GM21515 (cell line): ENCODE data around the gene CAPN5.

Source experiments
- ATAC-seq: cut with Tn5 transposase; IDR thresholded peaks from one replicate; pipeline ENCODE4 v1.9.1; 2021; ENCODE audit not compliant: unreplicated experiment

CAPN5 gene

GRCh38 chr11:77114089-77114463 lies 47.3 kb downstream of the CAPN5 start:
- ATAC-seq, result no peak

DNA sequence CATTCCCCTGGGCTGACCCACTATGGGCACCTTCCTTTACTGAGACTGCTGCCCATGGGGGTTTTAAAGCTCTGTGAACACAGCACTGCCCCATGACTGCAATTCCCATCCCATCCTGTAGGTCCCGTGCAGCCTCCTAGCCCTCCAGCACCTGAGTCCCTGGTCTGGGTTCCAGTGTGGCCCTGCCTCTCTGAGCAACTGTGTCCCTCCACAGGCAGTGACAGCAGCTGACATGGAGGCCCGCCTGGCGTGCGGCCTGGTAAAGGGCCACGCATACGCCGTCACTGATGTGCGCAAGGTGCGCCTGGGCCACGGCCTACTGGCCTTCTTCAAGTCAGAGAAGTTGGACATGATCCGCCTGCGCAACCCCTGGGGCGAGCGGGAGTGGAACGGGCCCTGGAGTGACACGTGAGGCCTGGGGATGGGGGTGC lies 48.4 kb downstream of the CAPN5 start:
- ATAC-seq, result no peak

GRCh38 chr11:77115956-77116355 lies 49.2 kb downstream of the CAPN5 start:
- ATAC-seq, result no peak

GRCh38 chr11:77117492-77117891 lies 50.7 kb downstream of the CAPN5 start:
- ATAC-seq, result no peak

GRCh38 chr11:77118086-77118485 lies 51.3 kb downstream of the CAPN5 start:
- ATAC-seq, result no peak

- ATAC-seq, result no peak
These were observed 52.2 kb downstream of the CAPN5 start for GRCh38 chr11:77118971-77119370.

DNA sequence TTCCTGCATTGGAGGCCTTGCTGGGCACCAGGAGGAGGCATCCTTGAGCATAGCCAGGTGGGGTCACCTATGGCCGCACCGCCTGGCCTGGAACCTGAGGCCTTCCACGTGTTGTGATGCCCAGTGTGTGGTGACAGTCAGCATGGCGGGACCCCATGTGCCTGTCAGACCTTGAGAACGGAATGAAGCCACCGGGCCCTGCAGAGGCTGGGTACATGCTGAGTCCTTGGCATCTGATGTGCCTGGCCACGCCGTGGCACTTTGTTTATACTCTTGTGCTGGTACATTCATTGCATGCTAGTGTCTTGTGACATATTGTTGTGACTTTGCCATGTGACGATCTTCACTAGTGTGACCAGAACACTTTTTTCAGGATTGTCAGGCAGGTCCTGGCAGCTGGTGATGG lies 52.8 kb downstream of the CAPN5 start:
- ATAC-seq, result no peak

DNA sequence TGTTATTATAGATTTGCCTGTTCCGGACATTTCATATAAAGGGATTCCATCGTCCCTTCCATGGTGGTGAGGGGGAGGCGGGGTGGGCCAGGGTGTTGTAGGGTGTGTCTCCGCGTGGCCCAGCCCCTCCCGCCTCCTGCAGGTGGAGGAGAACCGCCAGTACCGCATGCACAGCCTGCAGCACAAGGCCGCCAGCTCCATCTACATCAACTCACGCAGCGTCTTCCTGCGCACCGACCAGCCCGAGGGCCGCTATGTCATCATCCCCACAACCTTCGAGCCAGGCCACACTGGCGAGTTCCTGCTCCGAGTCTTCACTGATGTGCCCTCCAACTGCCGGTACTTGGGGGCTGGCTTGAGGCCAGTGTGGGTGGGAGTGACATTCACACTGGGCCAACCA lies 53.8 kb downstream of the CAPN5 start:
- ATAC-seq, result no peak

DNA sequence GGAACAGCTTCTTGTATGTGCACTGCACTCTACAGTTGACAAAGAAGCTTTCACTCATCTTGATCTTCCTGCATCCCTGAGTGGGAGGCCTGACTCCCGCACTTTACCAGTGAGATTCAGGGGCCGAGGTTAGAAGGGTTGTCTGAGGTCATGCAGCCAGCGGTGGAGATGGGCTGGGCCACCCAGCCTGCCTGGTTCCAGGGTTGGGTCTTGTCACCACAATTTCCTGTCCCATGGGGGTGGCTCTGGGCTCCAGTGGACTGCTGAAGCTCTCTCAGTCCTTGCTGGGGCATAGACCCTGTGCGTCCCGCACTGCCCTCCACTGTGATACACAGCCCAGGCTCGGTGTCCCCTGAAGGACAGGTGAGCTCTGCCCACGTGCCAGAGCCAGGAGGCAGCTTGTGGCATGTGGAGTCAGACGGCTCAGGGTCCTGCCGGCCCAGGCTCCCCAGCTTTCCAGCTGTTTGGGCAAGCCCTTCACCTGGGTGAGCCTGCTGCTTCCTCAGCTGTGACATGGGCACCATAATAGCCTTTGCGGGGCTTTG lies 54.4 kb downstream of the CAPN5 start:
- no peak for ATAC-seq

- ATAC-seq, result no peak
These were observed 55.3 kb downstream of the CAPN5 start for GRCh38 chr11:77121876-77122575.

DNA sequence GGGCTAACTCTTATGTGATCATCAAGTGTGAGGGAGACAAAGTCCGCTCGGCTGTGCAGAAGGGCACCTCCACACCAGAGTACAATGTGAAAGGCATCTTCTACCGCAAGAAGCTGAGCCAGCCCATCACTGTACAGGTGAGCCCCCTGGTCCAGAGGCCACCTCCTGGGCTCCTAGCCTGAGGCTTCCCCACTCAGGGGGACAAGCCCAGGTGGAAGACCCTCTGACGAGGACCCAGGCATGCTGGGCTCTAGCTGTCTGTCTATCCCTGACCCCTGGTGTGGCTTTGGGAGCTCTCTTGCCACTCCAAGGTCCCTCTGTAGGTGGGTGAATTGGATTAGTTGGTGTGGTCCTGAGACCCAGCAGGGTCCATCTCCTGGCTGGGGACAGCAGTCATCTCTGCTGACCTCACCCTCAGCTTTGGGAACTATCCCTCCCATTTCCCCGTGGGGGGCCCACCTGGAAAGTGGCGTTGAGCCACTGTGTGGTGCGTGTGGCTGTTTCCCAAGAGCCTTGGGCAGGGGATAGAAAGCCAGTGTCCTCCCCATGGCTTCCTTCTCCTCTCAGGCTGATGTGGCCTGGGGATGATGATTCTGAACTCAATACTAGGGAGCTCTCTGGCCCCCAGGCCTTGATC lies 55.9 kb downstream of the CAPN5 start:
- ATAC-seq, result no peak

- ATAC-seq, result no peak
These were observed 56.8 kb downstream of the CAPN5 start for GRCh38 chr11:77123591-77123990.

DNA sequence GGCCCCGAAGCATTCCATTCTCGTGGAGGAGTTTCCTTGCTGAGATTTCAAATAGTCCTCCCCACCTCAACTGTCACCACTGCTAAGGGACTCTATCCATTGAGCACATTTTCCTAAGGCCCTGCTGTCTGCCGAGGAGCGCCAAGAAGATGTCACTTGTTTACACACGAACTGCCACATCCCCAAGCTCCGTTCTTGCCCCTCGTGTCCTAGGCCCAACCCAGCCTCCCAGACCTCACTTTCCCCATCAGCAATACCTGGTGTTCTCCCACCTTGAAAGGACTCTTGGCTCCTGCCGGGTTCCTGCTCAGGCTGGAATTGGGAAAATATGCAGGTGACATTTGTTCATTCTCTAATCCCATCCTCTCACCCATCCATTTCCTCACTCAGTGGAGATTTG lies 57.3 kb downstream of the CAPN5 start:
- no peak for ATAC-seq

DNA sequence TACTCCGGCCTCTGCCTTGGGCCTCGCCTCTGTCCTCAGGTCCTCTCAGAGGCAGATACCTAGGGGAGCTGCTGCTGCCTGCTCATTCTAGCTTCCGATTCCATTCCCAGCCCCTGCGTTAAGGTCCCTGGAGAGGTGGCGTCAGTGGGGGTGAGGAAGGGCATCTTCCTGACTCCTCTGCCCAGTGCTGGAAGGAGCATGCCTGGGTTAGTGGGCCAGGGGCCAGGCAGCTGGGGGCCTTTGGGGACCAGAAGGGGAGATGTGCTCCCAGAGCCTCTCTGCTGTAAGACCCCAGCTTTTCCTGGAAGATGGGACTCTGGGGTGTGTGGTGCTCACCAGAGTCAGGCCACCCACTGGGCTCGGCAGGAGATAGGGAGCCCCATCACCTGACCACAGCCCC lies 57.7 kb downstream of the CAPN5 start:
- no peak for ATAC-seq

GRCh38 chr11:77125191-77125590 lies 58.4 kb downstream of the CAPN5 start:
- ATAC-seq, result no peak

DNA sequence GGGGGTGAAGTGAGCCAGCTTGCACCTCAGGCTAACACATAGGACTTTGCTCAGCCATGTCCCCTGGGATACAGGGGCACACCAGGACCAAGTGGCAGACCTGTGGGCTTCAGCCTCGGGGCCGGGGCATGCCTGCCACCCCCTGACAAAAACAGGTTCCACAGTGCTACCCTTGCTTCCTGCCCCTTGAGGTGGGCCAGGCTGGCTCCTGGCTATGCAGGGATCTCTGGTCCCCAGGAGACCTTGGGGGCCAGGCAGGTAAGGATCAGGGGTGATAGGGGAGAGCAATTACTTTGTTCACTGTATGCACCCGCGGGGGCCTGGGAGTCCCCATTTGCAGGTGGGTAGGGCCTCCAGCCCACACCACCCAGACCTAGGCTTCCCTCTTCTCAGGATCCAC lies 58.9 kb downstream of the CAPN5 start:
- no peak for ATAC-seq

DNA sequence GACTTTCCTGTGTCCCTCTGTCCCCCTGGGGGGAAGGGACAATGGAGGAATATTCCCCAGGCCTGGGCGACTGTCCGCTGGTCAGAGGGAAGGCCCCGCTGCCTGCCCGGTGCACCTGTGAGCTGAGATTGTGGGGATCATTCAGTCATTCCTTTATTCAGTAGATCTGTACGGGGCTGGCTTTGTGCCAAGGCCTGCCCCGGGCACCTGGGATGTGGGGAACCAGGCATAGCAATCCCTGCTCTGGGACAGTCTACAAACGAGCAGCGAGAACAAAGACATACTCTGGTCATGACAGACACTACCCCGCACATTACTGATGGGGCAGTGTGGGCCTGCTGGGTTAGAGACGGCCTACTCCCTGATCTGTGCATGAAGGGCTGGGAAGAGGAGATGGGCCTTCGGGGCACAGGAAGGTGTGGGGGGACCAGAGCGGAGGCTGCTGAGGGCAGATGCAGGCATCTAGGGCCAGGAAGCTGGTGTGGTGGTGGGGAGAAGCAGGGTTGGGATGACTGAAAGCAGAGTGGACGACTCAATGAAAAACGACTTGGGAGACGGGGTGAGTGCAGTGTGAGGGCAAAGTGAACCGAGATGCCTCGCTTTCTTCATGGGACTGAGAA lies 59.5 kb downstream of the CAPN5 start:
- ATAC-seq, result no peak

DNA sequence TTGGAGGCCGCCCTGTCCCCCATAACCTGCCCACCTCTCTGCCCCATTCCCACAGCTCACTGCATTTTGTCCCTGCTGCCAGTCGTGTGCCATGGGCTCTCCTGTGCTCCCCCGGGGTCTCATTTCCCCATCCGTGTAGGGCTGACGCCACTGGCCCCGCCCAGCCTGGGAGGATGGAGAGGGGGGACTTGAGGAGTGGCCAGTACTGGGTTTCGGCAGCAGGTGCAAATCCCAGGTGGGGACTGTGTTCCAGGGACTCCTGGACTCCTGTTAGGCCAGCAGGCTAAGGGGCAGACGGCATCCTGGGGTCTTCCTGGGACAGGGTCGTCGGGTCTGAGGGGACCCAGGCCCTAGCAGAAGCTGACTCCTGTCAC lies 60.1 kb downstream of the CAPN5 start:
- ATAC-seq, result no peak

- no peak for ATAC-seq
These were observed 60.6 kb downstream of the CAPN5 start for GRCh38 chr11:77127235-77127911.

DNA sequence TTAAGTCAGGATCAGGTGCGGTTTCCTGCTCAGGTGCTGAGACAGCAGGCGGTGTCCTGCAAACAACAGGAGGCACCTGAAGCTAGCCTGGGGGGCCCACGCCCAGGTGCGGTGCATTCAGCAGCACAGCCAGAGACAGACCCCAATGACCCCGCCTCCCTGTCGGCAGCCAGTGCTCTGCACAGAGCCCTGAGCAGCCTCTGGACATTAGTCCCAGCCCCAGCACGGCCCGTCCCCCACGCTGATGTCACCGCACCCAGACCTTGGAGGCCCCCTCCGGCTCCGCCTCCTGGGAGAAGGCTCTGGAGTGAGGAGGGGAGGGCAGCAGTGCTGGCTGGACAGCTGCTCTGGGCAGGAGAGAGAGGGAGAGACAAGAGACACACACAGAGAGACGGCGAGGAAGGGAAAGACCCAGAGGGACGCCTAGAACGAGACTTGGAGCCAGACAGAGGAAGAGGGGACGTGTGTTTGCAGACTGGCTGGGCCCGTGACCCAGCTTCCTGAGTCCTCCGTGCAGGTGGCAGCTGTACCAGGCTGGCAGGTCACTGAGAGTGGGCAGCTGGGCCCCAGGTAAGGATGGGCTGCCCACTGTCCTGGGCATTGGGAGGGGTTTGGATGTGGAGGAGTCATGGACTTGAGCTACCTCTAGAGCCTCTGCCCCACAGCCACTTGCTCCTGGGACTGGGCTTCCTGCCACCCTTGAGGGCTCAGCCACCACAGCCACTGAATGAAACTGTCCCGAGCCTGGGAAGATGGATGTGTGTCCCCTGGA lies 61.3 kb downstream of the CAPN5 start, which contains the start of gene MYO7A:
Gene MYO7A (plus strand): TSS at position 327 of the 772 bp plus-strand sequence. CDS start 2,389 bp downstream, outside the sequence.
- ATAC-seq, result no peak
